Inflammatory macrophage treated with lipopolysaccharide for 4 hours (primary cell): ENCODE measurements around the gene HPSE.

Experiments
- DNase-seq: peaks from one replicate; pipeline ENCODE4 v3.0.0-alpha.2; 2020

Gene HPSE

GRCh38 chr4:83247415-83248357 is 87.0 kb downstream of the HPSE start:
- no peak for DNase-seq
